ENCODE measurements around the gene NDUFA1.
"Not testable (repeated sequence)": the region's sequence is repeated elsewhere in the genome, so short reads cannot be mapped to it uniquely, and the experiment has no call there.

The NDUFA1 gene

DNA sequence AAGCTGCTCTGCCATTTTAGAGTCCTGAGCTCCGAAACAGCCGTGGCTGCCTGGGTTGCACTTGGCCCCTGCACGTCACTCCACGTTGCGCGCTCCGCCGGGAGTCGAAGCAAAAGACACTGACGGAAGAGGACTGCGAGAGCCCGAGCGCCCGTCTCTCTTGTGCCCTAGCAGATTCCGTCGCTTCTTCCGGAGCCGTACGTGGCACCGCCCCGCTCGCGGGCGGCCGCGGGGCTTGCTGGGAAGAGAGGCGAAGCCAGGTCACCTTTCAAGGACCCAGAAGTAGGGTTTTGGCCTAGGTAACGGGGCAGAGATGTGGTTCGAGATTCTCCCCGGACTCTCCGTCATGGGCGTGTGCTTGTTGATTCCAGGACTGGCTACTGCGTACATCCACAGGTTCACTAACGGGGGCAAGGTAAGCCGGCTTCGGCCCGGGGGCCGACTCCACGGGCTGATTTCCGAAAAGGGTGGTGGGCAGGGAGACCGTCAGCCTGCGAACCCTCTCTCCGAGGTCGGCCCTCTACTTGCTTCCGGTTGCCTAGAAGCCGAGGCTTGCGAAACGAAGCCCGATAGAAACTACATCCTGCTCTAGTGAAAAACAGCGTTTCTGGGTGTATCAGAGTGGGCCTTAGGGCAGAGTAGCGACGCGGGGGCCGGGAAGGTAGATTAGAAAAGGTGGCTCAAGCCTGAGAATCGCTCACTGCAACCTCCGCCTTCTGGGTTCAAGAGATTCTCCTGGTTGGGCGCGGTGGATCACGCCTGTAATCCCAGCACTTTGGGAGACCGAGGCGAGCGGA is at the start of gene NDUFA1, which contains the start of gene RNF113A:
Gene NDUFA1 (plus strand): TSS at position 234 of the 797 bp plus-strand sequence. CDS start 80 bp downstream, at position 314.
Gene RNF113A (minus strand): TSS at position 135 of the 797 bp plus-strand sequence. CDS start 120 bp downstream, at position 15.
- peak; percentile 82 for DNase-seq

DNA sequence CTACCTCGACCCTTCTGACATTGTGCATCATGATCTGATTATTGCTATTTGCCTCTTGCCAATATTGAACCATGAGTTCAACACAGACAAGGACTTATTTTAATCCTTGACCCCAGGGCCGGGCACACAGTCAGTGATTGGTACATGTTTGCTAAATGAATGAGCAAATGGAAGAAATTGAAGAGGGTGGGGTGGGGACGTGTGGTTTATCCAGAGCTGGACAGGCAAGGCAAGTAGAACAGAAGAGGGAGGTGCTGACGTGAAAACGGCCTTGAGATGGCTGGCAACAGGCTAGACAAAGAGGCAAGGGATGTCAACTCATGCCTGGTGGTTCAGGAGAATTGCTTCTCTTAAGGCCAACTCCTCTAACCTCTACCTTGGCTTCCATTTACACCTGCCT is 47.4 kb upstream of the NDUFA1 start:
- DNase-seq, result not testable (repeated sequence)

DNA sequence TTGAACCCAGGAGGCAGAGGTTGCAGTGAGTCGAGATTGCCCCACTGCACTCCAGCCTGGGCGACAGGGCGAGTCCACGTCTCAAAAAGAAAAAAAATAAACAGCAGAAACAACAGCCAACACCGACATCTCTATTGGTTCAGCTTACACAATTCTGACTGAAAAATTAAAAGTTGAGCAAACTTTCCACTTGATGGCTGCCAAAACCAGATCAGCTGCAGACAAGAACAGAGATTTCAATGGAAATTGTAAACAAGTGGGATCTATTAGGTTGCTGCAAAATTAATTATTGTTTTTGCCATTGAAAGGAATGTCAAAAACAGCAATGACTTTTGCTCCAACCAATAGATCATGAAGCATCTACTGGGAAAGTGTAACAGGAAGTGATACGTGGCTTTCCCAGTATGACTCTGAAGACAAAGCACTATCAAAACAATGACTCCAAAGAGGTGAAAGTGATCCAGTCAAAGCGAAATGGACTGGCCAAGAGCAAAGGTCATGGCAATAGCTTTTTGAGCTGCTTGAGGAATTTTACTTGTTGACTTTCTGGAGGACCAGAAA is 45.2 kb upstream of the NDUFA1 start:
- no peak for DNase-seq

DNA sequence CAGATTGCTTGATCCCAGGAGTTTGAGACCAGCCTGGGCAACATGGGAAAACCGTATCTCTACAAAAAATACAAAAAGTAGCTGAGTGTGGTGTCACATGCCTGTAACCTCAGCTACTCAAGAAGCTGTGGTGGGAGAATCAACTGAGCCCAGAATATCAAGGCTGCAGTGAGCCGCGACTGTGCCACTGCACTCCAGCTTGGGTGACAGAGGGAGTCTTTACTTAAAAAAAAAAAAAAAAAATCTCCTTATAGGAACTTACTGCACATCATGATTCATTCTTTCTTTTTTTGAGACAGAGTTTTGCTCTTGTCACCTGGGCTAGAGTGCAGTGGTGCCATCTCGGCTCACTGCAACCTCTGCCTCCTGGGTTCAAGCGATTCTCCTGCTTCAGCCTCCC is 43.2 kb upstream of the NDUFA1 start:
- DNase-seq, result no peak

DNA sequence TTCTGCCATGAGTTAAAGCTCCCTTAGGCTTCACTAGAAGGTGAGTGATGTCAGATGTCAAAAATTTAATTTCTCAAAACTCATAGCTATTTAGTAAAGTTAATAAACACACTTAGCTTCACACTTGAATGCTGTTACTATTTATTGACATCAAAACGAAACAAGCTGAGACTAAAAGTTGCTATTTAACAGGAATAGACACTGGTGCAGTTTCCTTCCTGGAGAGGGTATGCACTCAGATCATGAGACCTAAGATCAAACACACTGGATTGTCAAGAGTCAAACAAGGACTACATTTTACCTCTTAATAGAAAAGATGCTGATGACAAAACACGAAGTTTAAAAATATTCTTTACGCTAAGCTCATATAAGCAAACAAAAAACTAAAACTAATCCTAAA is 37.7 kb upstream of the NDUFA1 start:
- no peak for DNase-seq

DNA sequence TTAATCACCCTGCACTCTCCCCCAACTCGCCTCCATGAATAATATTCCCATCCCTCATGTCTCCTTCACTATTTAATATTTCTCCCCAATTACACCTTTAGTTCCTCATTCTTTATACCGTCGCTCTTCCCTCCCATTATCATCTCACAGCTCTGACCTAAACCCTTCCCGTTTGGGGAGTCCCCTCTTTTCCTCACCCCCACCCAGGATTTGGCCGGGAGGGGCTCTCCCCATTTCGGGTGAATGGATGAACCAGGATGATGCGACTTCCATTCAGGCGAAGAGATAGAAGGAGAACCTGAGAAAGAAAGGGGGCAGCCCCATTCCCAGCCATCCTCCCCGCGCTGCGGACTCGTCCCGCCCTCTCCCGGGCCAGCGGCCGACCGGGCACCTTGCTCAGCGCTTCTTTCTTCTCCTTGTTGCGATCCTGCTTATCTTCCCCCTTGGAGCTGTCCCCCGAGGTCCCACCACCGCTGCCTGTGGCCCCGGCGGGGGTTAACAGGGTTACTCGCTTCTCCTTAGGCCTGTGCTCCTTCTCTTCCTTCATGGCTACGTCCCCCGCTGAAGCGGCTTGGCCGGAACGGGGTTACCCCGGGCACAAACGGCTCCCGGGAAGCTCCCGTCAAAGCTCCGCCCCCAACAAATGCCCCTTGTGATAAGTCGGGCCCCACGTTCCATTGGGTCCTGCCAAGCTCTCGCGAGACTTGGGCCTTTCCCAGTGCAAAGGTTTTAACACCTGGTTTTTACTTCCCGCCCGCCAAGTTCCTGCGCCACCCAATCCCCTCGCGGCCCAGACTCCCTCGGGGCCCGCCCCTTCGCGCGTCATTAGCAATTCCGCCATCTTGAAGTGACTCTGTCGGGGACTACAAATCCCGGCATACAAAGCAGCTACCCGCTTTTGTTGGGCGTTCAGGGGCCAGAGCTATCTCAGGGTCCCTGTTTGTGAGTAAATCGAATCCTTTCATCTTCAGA is 19.0 kb upstream of the NDUFA1 start, which contains the start of gene UPF3B:
Gene UPF3B (minus strand): TSS at position 582 of the 972 bp plus-strand sequence. CDS start 35 bp downstream, at position 547.
- DNase-seq, result peak; percentile 96

DNA sequence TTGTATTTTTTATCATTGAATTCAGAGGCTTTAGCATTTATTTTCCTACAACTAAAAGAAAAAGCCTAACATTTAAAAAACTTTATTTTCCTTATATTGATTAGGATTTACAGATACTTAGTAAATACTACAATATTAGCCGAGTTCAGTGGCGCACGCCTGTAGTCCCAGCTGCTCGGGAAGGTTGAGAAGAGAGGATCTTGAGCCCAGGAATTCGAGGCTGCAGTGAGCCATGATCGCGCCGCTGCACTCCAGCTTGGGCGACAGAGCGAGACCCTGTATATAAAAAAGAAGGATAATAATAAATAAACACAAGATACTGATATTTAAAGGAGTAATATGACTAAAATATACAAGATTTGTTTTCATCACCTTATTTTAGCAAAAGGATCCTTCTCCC is 18.2 kb upstream of the NDUFA1 start:
- DNase-seq, result no peak

DNA sequence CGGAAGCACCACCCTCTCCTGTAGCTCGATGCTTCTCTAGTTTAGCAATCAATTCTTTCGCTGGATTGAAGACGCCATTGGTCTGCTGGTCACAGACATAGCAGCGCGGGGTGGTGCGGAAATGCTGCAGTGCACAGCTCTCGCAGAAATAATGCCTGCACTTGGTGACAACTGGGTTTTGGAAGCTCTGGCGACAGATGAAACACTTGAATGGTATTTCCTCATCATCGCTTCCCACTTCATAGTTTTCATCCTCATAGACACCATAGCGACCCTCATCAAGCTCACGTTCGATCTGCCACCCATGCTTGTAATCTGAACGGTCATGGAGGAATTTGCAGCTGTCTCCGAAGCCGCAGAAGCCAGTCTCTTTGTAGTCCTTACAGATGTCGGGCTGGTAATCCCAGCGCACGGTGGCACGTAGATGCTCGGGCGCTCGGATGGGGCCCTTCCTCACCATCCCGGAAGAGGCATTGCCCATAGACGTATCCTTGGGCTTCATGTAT is 953 bp upstream of the NDUFA1 start:
- peak; percentile 52 for DNase-seq

DNA sequence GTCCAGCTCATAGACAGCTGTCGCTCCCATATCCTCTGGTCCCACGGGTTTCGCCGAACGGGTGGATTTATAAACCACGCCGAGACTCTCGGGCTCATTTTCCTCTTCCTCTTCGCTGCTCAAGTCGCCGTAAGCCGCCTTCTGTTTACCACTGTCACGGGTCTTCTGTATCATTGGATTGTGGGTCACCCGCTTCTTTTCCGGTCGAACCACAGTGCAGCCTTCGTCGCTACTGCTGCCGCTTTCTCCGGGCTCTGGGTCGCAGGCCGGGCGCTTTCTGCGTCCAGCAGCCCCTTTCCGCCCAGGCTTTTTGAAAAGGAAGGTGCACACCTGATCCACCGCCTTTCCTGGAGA is 410 bp upstream of the NDUFA1 start:
- DNase-seq, result no peak

DNA sequence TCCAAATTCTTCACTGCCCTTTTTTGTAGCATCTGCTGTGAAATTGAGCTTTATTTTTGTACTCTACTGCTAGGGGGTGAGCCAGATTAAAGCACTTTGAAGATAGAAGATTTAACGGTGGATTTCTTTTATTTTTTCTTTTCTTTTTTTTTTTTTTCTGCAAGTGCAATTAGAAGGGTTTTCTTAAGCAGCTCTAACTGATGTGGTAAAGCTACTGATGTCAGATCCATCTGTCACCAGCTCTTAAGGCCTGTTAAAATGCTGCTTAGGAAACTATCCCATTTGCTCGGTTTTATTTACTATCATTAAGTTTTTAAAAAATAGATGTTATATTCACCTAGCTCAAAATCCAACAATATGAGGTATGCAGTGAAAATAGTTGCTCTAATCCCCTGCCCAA is 7.1 kb downstream of the NDUFA1 start:
- DNase-seq, result no peak

DNA sequence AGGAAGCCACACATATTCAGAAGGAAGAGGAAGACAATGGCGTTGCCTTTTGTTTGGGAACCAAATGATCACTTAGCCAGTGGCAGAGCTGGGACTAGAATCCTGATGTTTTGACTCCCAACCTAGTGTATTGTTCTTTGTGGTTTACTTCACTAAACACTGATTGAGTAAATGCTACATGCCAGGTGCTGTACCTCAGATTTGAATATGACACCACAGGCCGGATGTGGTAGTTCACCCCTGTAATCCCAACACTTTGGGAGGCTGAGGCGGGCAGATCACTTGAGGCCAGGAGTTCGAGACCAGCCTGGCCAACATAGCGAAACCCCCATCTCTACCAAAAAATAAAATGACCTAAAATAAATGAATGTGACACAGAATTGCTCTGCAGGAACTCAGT is 8.4 kb downstream of the NDUFA1 start:
- no peak for DNase-seq

DNA sequence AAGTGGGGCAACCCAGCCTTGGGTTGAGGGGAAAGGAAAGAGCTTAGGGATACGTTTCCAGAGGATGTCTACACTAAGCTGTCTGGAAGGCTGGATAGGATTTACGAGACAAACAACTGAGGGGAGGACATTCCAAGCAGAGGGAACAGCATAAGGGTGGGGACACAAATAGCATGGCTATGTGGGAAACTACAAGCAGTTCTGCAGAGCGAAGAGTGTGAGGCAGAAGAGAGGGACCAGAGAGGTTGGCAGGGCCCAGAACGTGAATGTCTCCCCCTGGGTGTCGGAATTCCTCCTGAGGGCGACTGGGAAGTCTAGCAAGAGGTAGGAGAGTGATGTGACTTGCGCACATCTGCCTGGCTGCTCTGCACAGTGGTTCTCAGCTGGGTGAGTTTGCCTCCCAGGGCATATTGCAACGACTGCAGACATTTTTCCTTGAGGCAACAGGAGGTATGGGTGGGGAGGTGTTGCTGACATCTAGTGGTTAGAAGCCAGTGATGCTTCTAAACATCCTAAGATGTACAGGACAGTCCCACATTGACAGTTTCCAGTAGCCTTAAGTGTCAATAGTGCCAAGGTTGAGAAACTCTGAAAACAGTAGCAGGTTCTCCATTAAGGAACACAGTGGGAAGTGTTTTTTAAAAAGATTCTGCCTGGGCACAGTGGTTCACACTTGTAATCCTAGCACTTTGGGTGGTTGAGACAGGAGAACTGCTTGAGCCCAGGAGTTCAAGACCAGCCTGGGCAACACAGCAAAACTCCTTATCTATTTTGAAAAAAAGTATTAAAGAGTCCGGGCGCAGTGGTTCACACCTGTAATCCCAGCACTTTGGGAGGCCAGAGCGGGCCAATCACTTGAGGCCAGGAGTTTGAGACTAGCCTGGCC is 9.2 kb downstream of the NDUFA1 start:
- DNase-seq, result peak; percentile 27

DNA sequence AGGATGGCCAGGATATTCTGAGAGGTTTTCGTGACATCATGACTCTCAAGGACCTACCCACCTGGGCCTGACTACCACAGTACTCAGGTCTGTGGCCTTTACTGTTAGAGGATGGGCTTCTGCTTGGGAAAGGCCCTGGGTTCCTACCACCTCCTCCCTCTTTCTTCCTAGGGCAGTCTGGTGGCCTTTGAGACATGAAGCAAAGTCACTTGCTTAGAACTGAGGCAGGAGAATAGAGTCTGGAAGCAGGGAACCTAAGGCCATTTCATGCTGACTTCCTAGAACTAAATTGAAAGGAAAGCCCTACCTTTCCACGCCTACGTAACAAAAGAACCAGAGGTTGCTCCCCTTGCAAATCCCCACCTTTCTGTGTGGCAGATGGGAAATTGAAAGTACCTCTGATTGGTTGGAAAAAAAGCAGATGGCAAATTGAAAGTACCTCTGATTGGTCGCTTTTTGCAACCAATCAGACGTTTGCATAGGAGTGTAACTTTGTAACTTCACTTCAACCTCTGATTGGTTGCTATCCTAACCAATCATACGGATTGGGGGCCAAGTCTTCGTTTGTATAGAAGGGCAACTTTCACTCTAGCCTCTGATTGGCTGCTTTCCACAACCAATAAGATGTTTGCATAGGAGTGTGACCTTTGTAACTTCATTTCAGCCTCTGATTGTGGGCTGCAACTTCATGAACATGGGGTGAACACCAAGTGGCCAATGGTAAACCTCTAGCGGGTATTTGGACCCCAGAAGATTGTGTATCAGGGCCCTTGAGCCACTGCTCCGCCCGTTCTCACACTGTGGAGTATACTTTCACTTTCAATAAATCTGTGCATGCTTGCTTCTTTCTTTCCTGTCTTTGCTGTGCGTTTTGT is 14.2 kb downstream of the NDUFA1 start:
- DNase-seq, result no peak

DNA sequence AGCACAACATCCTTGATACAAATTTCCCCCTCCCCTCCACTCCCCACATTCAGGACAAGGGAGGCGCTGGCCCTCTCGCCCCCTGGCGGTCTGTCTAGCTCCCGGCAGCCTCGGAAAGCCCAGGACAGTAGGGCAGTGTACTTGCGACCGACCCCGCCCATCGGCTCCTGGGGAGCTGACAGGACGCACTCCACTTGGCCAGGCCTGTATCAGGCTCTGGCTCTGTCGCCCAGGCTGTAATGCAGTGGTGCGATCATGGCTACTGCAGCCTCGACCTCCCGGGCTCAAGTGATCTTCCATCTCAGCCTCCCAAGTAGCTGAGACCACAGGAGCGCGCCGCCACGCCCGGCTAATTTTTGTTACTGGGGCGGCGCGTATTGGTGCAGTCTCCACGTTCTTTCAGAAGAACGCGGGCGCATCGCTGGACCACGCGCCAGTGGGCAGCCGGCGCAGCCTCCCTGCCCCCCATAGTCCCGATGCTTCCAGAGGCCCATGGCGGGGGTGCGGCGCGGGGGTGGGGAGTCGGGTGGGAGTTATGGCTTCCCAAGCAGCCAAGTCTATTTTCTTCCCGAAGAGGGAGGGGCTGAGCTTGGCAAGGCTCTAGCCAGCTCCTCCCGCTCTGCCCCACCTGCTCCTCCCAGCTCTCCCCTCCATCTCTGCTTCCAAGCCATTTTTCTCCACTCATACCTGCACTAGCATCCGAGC is 16.2 kb downstream of the NDUFA1 start:
- DNase-seq, result peak; percentile 12

DNA sequence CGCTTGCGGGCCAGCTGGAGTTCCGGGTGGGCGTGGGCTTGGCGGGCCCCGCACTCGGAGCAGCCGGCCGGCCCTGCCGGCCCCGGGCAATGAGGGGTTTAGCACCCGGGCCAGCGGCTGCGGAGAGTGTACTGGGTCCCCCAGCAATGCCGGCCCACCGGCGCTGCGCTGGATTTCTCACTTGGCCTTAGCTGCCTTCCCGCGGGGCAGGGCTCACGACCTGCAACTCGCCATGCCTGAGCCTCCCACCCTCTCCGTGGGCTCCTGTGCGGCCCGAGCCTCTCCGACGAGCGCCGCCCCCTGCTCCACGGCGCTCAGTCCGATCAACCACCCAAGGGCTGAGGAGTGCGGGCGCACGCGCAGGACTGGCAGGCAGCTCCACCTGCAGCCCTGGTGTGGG is 19.0 kb downstream of the NDUFA1 start:
- not testable (repeated sequence) for DNase-seq

DNA sequence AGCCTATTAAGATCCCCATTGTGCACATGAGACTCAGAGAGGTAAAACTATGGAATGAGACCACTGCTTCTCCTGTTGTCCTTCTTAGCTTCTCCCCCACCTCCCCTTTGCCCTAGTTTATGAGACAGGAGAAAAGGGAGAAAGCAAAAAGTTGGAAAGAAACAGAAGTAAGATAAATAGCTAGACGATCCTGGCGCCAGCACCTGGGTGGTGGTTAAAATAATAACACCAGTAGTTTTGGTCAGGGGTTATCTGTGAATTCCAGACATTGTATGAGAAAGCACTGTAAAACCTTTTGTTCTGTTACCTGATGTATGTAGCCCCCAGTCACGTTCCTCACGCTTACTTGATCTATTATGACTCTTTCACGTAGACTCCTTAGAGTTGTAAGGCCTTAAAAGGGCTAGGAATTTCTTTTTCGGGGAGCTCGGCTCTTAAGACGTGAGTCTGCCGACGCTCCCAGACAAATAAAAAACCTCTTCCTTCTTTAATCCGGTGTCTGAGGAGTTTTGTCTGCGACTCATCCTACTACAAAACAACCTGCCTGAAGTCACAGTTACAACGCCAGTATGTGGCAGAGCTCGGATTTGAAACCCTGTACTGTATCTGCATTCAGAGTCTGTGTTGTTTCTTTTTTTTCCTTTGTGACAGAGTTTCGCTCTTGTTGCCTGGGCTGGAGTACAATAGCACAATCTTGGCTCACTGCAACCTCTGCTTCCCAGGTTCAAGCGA is 20.5 kb downstream of the NDUFA1 start:
- not testable (repeated sequence) for DNase-seq

DNA sequence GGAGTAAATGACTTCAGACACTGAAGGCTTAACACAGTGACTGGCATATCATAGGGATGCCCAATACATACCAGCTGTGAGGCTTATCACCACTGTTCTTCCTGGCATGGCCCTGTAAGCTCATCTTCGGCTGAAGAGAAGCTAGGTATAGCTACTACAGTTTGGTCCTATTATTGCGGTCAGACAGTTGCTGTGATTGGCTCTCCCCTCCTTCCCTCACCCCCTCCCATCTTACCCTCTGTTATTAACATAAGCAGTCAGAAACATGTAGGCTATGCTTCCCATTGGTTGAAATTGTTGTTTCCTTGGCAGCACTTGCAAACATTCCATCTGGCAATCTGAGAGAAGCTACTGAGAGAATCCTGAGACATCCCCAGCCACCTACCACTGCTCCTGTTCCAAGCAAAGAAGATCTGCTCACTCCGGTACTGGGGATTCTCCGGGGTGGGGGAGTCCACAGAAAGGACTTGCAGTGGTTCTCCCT is 24.3 kb downstream of the NDUFA1 start, which contains the start of gene AKAP14:
Gene AKAP14 (plus strand): TSS at position 51 of the 484 bp plus-strand sequence. CDS start 7,331 bp downstream, outside the sequence.
- no peak for DNase-seq

DNA sequence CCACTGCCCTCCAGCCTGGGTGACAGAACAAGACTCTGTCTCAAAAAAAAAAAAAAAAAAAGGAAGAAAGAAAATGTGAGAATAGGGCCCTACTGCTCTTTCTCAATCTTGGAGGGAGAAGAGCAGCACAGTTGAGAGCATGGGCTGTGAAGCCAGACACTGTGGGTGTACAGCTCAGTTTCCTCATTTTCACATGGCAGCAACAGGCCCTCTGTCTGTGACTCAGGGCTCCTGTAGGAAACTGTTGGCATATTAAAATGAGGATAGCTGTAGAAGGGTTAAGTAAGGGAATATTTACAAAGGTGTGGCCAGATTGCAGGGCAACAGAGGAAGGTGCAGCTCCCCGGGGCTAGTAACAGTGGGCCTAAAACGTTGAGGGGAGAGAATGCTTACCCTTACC is 27.5 kb downstream of the NDUFA1 start:
- DNase-seq, result no peak

DNA sequence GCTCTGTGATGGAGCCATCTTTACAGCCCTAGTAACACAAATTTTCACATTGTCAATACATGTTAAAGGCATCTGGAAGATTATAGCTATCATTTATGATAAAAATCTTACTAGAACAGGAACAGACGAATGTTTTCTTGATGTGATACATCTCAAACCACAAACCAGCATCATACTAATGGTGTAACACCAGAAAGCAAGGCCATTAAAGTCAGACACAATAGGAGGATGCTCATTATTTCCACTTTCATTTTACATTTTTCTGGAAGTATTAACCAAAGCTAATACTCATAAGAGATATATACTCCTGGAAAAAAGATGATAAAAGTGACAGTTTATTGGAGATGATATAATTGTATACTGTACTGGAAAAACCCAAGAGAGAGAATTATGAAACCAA is 29.3 kb downstream of the NDUFA1 start:
- no peak for DNase-seq
